22Rv1 (cell line): Measurements from ENCODE around the gene ENTPD8.

Experiments
- CTCF ChIP-seq: fragments of 450-650 bp; IDR thresholded peaks from 2 replicates; pipeline ENCODE4 v1.5.1; 2017; ENCODE audit warnings: mild to moderate bottlenecking
- ZFX ChIP-seq: fragments of 450-650 bp; IDR thresholded peaks from 2 replicates; pipeline ENCODE4 v1.6.1; 2017; ENCODE audit warnings: antibody characterized with exemption, borderline replicate concordance

GRCh38 chr9:137475666-137476065 is 34.5 kb upstream of the ENTPD8 start:
- no peak for TF ChIP-seq CTCF
- TF ChIP-seq ZFX, result no peak
